Activated CD4-positive, alpha-beta T cell treated with anti-CD3 and anti-CD28 coated beads for 36 hours (primary cell): ENCODE data around the gene ME3. TPM values are rescaled to one million over a fixed set of nuclear protein-coding genes. Genes with fewer than 3 reads are reported as not detected.
A peak's percentile ranks its signal among the peaks of the same experiment; 100 is the strongest.
"Not testable (repeated sequence)": the region's sequence is repeated elsewhere in the genome, so short reads cannot be mapped to it uniquely, and the experiment has no call there.

Source experiments
- ATAC-seq: fragments of 200-7000 bp; cut with Tn5 transposase; one replicate; pipeline ENCODE4 v1.10.0; 2021; ENCODE audit warnings: mild to moderate bottlenecking, moderate library complexity
- CTCF ChIA-PET: fragments of 350-600 bp; sonication (Branson Sonifier 250); formaldehyde crosslinking; loops from one replicate; lab custom pipeline; 2021; ENCODE audit warnings: antibody characterized with exemption; lab: Charles Lee
- POLR2A ChIA-PET: fragments of 350-600 bp; sonication (Branson Sonifier 250); formaldehyde crosslinking; loops from one replicate; lab custom pipeline; 2021; ENCODE audit warnings: antibody characterized with exemption, inconsistent platforms; lab: Charles Lee
- DNase-seq: peaks from one replicate; pipeline ENCODE4 v3.0.0-alpha.2; 2020
- H3K27ac Mint-ChIP-seq: one replicate; pipeline ENCODE4 v1.8.0; 2021; ENCODE audit warnings: mixed read lengths
- H3K27me3 Mint-ChIP-seq: one replicate; pipeline ENCODE4 v1.8.0; 2021; ENCODE audit warnings: mixed read lengths
- H3K36me3 Mint-ChIP-seq: one replicate; pipeline ENCODE4 v1.8.0; 2021; ENCODE audit warnings: low read depth, mixed read lengths
- H3K4me1 Mint-ChIP-seq: one replicate; pipeline ENCODE4 v1.8.0; 2021; ENCODE audit warnings: mixed read lengths
- H3K4me3 Mint-ChIP-seq: one replicate; pipeline ENCODE4 v1.8.0; 2021; ENCODE audit warnings: mild to moderate bottlenecking, moderate library complexity, mixed read lengths
- H3K9me3 Mint-ChIP-seq: one replicate; pipeline ENCODE4 v1.8.0; 2021; ENCODE audit warnings: low read depth, mixed read lengths
- intact Hi-C, 2 experiments: fragments of 100-400 bp; cut with DNase I in 1 of 2; cut with micrococcal nuclease in 1 of 2; formaldehyde crosslinking; loops; one replicate each; pipeline versions ENCODE4 v1.14.2 to v1.15.1; 2022 to 2024; cut with DNase I, micrococcal nuclease
- total RNA-seq, 2 experiments: library from RNA; stranded (reverse); gene quantifications; one replicate each; pipeline ENCODE4 v1.2.3, GENCODE V29; 2021

Gene ME3
- total RNA-seq, 2 experiments from 2014 or later: 4.0 to 6.0 TPM

DNA sequence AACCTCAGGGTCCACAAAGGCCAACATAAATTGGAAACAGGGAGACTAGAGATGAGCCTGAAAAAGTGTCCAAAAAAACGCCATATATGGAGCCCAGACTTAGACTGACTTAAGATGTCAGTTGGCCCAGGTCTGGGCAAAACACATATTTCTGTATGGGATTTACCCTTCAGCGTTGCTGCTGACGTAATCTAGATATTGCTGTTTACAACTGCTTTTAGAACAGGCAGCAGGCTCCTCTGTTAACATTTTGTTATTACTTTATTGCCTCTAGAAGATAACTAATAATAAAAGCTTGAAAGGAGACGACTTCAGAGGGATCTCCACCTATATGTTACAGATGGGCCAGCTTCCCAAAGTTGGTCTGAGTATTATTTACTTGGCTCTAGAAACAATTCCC, 8.7 kb downstream of the ME3 start:
- H3K9me3 Mint-ChIP-seq: peaks cover 2% of the 10 kb centered on the region
- CTCF ChIA-PET: no interaction called here

GRCh38 chr11:86663291-86663690, 9.1 kb downstream of the ME3 start:
- CTCF ChIA-PET: interaction anchor here (0.8 to 1.4 kb wide), 2 partner anchors 24 to 55 kb away, joined by 4 to 6 read pairs; no protein-coding TSS in a partner anchor
- POLR2A ChIA-PET: no interaction called here
- Mint-ChIP-seq H3K4me3 (no peak overlapping the region), H3K9me3 (peaks cover 2% of the 10 kb centered on the region), H3K4me1 (no peaks in the 10 kb centered on the region), H3K27me3 (peaks cover 4% of the 10 kb centered on the region), H3K36me3 (no peaks in the 10 kb centered on the region), H3K27ac (no peak overlapping the region)
- DNase-seq (no peak), ATAC-seq (no peak)
- intact Hi-C loops: no loop called here

More for the DNA sequence above, 8.7 kb downstream of the ME3 start:
- H3K27me3 Mint-ChIP-seq: peaks cover 4% of the 10 kb centered on the region
- no peak overlapping the region for H3K27ac Mint-ChIP-seq
- intact Hi-C loops: no loop called here
- POLR2A ChIA-PET: no interaction called here
- no peak for DNase-seq
- no peak overlapping the region for H3K4me3 Mint-ChIP-seq
- H3K4me1 Mint-ChIP-seq: no peaks in the 10 kb centered on the region
- no peaks in the 10 kb centered on the region for H3K36me3 Mint-ChIP-seq
- no peak for ATAC-seq

- H3K36me3 Mint-ChIP-seq: peaks cover 3% of the 10 kb centered on the region
- no peak overlapping the region for H3K27ac Mint-ChIP-seq
- peaks cover 4% of the 10 kb centered on the region for H3K9me3 Mint-ChIP-seq
- no peaks in the 10 kb centered on the region for H3K4me1 Mint-ChIP-seq
- peaks cover 4% of the 10 kb centered on the region for H3K27me3 Mint-ChIP-seq
- ATAC-seq: no peak
- POLR2A ChIA-PET: interaction anchor here (0.6 kb wide), 1 partner anchor 908 kb away, joined by 4 read pairs; no protein-coding TSS in a partner anchor
- no peak for DNase-seq
- intact Hi-C loops: no loop called here
- CTCF ChIA-PET: interaction anchor here (0.5 kb wide), 1 partner anchor 851 kb away, joined by 3 read pairs; no protein-coding TSS in a partner anchor
- H3K4me3 Mint-ChIP-seq: no peak overlapping the region
Measured at GRCh38 chr11:86660736-86661135, 11.7 kb downstream of the ME3 start.

DNA sequence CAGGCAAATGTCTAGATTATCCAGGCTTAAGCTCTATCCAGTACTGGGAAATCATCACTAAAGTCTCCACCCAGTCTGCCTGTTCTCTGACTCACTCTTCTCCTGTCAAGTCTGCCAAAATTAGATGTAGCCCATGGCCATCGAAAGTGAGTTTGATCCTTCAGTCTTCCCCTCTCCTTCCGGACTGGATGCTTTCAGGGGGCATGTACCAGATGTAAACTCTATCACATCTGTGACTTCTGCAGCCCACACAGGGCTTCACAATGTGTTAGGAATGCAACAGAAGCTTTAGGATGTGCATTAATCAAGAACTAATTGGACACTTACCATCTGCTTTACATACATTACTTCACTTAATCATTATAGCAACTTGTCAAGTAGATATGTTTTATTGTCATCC, 12.3 kb downstream of the ME3 start:
- Mint-ChIP-seq H3K36me3 (peaks cover 3% of the 10 kb centered on the region), H3K27ac (no peak overlapping the region), H3K4me1 (no peaks in the 10 kb centered on the region), H3K9me3 (peaks cover 4% of the 10 kb centered on the region), H3K27me3 (peaks cover 1% of the 10 kb centered on the region), H3K4me3 (no peak overlapping the region)
- CTCF ChIA-PET: no interaction called here
- POLR2A ChIA-PET: interaction anchor here (0.6 kb wide), 1 partner anchor 31 kb away, joined by 4 read pairs; no protein-coding TSS in a partner anchor
- no peak for DNase-seq
- no peak for ATAC-seq
- intact Hi-C loops: no loop called here

GRCh38 chr11:86658534-86658933, 13.9 kb downstream of the ME3 start:
- intact Hi-C loops: no loop called here
- ATAC-seq (no peak), DNase-seq (no peak)
- peaks cover 3% of the 10 kb centered on the region for H3K36me3 Mint-ChIP-seq
- H3K4me1 Mint-ChIP-seq: no peaks in the 10 kb centered on the region
- peaks cover 4% of the 10 kb centered on the region for H3K9me3 Mint-ChIP-seq
- H3K4me3 Mint-ChIP-seq: no peak overlapping the region
- ChIA-PET POLR2A (no interaction called here), CTCF (interaction anchor here (1.3 kb wide), 1 partner anchor 10 kb away, joined by 3 read pairs; no protein-coding TSS in a partner anchor)
- no peaks in the 10 kb centered on the region for H3K27me3 Mint-ChIP-seq
- no peak overlapping the region for H3K27ac Mint-ChIP-seq

- POLR2A ChIA-PET, H3K27ac Mint-ChIP-seq, H3K36me3 Mint-ChIP-seq, intact Hi-C loops, CTCF ChIA-PET, ATAC-seq, H3K4me1 Mint-ChIP-seq, H3K4me3 Mint-ChIP-seq, DNase-seq, H3K27me3 Mint-ChIP-seq: not testable (repeated sequence)
- peaks cover 14% of the 10 kb centered on the region for H3K9me3 Mint-ChIP-seq
Measured at GRCh38 chr11:86645212-86645611, 27.2 kb downstream of the ME3 start.

GRCh38 chr11:86644291-86644690, 28.1 kb downstream of the ME3 start:
- no peak for DNase-seq
- intact Hi-C loops: no loop called here
- ChIA-PET POLR2A (no interaction called here), CTCF (no interaction called here)
- H3K4me1 Mint-ChIP-seq: peaks cover 9% of the 10 kb centered on the region
- no peak for ATAC-seq
- H3K27ac Mint-ChIP-seq: no peak overlapping the region
- H3K27me3 Mint-ChIP-seq: peaks cover 3% of the 10 kb centered on the region
- H3K9me3 Mint-ChIP-seq: peaks cover 10% of the 10 kb centered on the region
- peaks cover 6% of the 10 kb centered on the region for H3K36me3 Mint-ChIP-seq
- no peak overlapping the region for H3K4me3 Mint-ChIP-seq

DNA sequence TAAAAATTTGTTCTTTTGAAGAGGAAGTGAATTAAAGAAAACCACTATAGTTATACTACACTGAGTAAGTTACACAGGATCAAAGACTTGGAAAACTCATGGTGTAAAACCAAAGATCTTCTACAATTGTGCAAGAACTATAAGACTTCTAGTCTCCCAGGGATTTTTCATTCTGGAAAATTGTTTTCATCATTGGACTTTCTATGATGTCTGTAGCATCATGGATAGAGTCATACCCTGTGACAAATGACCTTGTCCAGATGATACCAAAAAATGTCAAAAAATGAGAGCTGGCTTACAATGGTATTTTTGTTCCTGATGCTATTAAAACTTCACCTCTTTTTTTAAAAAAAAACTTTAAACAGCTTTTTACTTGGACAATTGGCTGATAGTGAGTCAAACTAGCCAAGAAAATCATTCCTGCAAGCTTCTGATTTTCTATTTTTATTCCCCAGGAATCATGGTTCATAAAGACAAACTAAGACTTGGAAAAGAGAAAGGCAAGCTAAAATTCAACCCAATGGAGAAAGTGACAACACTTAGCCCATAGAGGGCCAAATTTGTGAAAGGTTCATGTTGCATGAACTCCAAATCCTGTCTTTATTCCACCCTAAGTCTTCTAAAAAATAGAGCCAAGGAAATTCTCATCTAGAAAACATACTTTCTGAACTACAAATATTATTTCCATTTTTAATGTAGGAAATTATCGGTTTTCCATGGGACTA, 30.7 kb downstream of the ME3 start:
- Mint-ChIP-seq H3K9me3 (no peaks in the 10 kb centered on the region), H3K4me3 (no peak overlapping the region), H3K27me3 (peaks cover 3% of the 10 kb centered on the region), H3K4me1 (peaks cover 30% of the 10 kb centered on the region), H3K36me3 (peaks cover 5% of the 10 kb centered on the region), H3K27ac (no peak overlapping the region)
- ATAC-seq: no peak
- intact Hi-C loops: no loop called here
- DNase-seq: no peak
- CTCF ChIA-PET: interaction anchor here (0.7 to 1.1 kb wide), 2 partner anchors 33 to 494 kb away, joined by 3 read pairs; no protein-coding TSS in a partner anchor
- POLR2A ChIA-PET: interaction anchor here (0.6 kb wide), 1 partner anchor 51 kb away, joined by 5 read pairs; no protein-coding TSS in a partner anchor

DNA sequence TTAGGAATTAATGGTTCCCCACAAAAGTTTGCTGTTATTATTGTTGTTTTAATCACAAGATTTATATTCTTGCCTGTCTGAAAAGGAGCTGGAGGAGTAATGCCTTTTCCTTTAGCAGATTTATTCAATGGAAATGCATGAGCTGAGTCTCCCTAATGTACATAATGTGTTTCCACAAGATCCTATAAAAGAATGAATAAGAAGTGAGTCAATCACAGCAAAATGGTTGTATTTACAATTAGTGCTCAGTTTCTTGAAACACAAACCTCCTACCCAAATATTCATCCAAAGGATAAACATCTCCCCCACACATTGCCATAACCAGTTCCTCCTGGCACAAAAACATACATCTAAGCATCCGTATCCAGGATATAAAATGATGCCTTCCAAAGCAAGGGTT, 33.3 kb downstream of the ME3 start:
- Mint-ChIP-seq H3K27ac (no peak overlapping the region), H3K27me3 (peaks cover 2% of the 10 kb centered on the region), H3K4me1 (peaks cover 32% of the 10 kb centered on the region), H3K4me3 (no peak overlapping the region), H3K36me3 (no peaks in the 10 kb centered on the region), H3K9me3 (no peaks in the 10 kb centered on the region)
- CTCF ChIA-PET: interaction anchor here (0.7 to 3.2 kb wide), 4 partner anchors 12 to 306 kb away, joined by 3 to 15 read pairs (median 4); no protein-coding TSS in a partner anchor
- DNase-seq (no peak), ATAC-seq (no peak)
- POLR2A ChIA-PET: interaction anchor here (0.6 kb wide), 1 partner anchor 992 kb away, joined by 6 read pairs; no protein-coding TSS in a partner anchor
- intact Hi-C loops: loop anchor here in 1 of 2 experiments (5.0 kb wide), 1 partner anchor 103 kb away; no protein-coding TSS in a partner anchor

- H3K4me3 Mint-ChIP-seq: no peak overlapping the region
- DNase-seq (no peak), ATAC-seq (no peak)
- intact Hi-C loops: loop anchor here in 1 of 2 experiments (5.0 kb wide), 1 partner anchor 104 kb away; no protein-coding TSS in a partner anchor
- H3K36me3 Mint-ChIP-seq: no peaks in the 10 kb centered on the region
- ChIA-PET POLR2A (no interaction called here), CTCF (interaction anchor here (1.0 to 3.2 kb wide), 4 partner anchors 12 to 155 kb away, joined by 3 to 15 read pairs (median 4); no protein-coding TSS in a partner anchor)
- H3K4me1 Mint-ChIP-seq: peaks cover 32% of the 10 kb centered on the region
- H3K9me3 Mint-ChIP-seq: no peaks in the 10 kb centered on the region
- peaks cover 2% of the 10 kb centered on the region for H3K27me3 Mint-ChIP-seq
- no peak overlapping the region for H3K27ac Mint-ChIP-seq
Measured at GRCh38 chr11:86638673-86639072, 33.7 kb downstream of the ME3 start.

DNA sequence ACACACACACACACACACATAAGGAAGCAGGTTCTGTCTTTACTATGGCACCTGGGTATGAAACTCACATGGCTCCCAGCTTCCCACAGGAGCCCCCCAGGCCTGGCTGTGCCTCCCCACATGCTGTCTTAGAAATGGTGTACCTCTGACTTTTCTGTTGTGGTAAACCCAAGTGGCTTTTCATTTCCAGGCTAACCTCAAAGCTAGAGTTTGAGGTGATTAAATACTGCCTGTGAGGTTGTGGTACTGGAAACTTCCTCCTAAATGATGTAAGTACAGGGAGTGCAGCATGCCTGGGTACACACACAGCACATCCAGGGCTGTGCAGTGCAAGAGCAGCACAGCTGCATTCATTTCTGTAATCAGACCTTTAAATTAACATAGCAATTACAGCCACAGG, 34.4 kb downstream of the ME3 start:
- DNase-seq: peak; percentile 32
- peak; percentile 86 for ATAC-seq
- intact Hi-C loops: loop anchor here in 1 of 2 experiments (5.0 kb wide), 1 partner anchor 104 kb away; no protein-coding TSS in a partner anchor
- no peak overlapping the region for H3K4me3 Mint-ChIP-seq
- POLR2A ChIA-PET: no interaction called here
- H3K4me1 Mint-ChIP-seq: peaks cover 37% of the 10 kb centered on the region
- peaks cover 2% of the 10 kb centered on the region for H3K27me3 Mint-ChIP-seq
- H3K36me3 Mint-ChIP-seq: no peaks in the 10 kb centered on the region
- H3K9me3 Mint-ChIP-seq: no peaks in the 10 kb centered on the region
- CTCF ChIA-PET: interaction anchor here (1.6 to 3.2 kb wide), 2 partner anchors 29 to 156 kb away, joined by 4 to 15 read pairs; no protein-coding TSS in a partner anchor
- no peak overlapping the region for H3K27ac Mint-ChIP-seq
